SH-SY5Y (cell line): ENCODE data around the gene TBXT.

Source experiments
- GATA2 ChIP-seq: IDR thresholded peaks from 2 replicates; pipeline ENCODE4 v1.6.1; 2011; ENCODE audit warnings: mild to moderate bottlenecking, low read depth, low read length
- GATA3 ChIP-seq: IDR thresholded peaks from 2 replicates; pipeline ENCODE4 v1.6.1; 2011; ENCODE audit warnings: low read depth, mild to moderate bottlenecking, low read length, moderate library complexity

GRCh38 chr6:166153966-166154365 is 13.7 kb downstream of the TBXT start:
- no peak for TF ChIP-seq GATA3
- TF ChIP-seq GATA2: no peak
